HuH-7.5 (cell line): Measurements from ENCODE around the gene VAMP8.

Source experiments
- DNase-seq: peaks from one replicate; pipeline ENCODE4 v3.0.0; 2011; ENCODE audit warnings: low spot score

Gene VAMP8

GRCh38 chr2:85619617-85620016, 42.2 kb downstream of the VAMP8 start:
- DNase-seq: no peak

- no peak for DNase-seq
Measured at GRCh38 chr2:85621338-85621737, 44.0 kb downstream of the VAMP8 start.

GRCh38 chr2:85623991-85624390, 46.6 kb downstream of the VAMP8 start:
- no peak for DNase-seq

GRCh38 chr2:85628658-85629057, 51.3 kb downstream of the VAMP8 start:
- DNase-seq: no peak

GRCh38 chr2:85631316-85631715, 53.9 kb downstream of the VAMP8 start:
- no peak for DNase-seq
